KMS-11 (cell line): ENCODE data around the gene KRTAP2-1.

ENCODE experiments used
- H2AFZ ChIP-seq: fragments of 200-600 bp; sonication (generic); 2 replicates; pipeline ENCODE4 v1.6.1; 2016; ENCODE audit warnings: antibody characterized with exemption, mixed run types, low read depth
- H3K27ac ChIP-seq: fragments of 200-600 bp; sonication (generic); 2 replicates; pipeline ENCODE4 v1.6.1; 2016; ENCODE audit warnings: mild to moderate bottlenecking, mixed run types
- H3K27me3 ChIP-seq: fragments of 200-600 bp; sonication (generic); 2 replicates; pipeline ENCODE4 v1.6.1; 2017; ENCODE audit warnings: mild to moderate bottlenecking, low read depth, mixed run types, moderate library complexity; ENCODE audit not compliant: insufficient read depth
- H3K36me3 ChIP-seq: fragments of 200-600 bp; sonication (generic); 2 replicates; pipeline ENCODE4 v1.6.1; 2017; ENCODE audit warnings: mild to moderate bottlenecking, mixed run types; ENCODE audit not compliant: insufficient read depth
- H3K4me1 ChIP-seq: fragments of 200-600 bp; sonication (generic); 2 replicates; pipeline ENCODE4 v1.6.1; 2016; ENCODE audit warnings: mild to moderate bottlenecking, low read depth, mixed run types; ENCODE audit not compliant: poor library complexity, severe bottlenecking
- H3K4me2 ChIP-seq: fragments of 200-600 bp; sonication (generic); 2 replicates; pipeline ENCODE4 v1.7.0; 2016; ENCODE audit warnings: mild to moderate bottlenecking, mixed run types
- H3K4me3 ChIP-seq: fragments of 200-600 bp; sonication (generic); IDR thresholded peaks from 2 replicates; pipeline ENCODE4 v1.6.1; 2017; ENCODE audit warnings: low read depth, low read length, mixed read lengths; ENCODE audit not compliant: insufficient read depth
- H3K79me2 ChIP-seq: fragments of 200-600 bp; sonication (generic); 2 replicates; pipeline ENCODE4 v1.6.1; 2016; ENCODE audit warnings: low read depth, mixed run types; ENCODE audit not compliant: insufficient read depth
- H3K9ac ChIP-seq: fragments of 200-600 bp; sonication (generic); 2 replicates; pipeline ENCODE4 v1.6.1; 2016; ENCODE audit warnings: mild to moderate bottlenecking, mixed run types
- H4K20me1 ChIP-seq: fragments of 200-600 bp; sonication (generic); 2 replicates; pipeline ENCODE4 v1.6.1; 2016; ENCODE audit warnings: mild to moderate bottlenecking, mixed run types; ENCODE audit not compliant: insufficient read depth
- TF ChIP-seq, protein P1 (sequence below): fragments of 200-600 bp; sonication (generic); conservative IDR thresholded peaks from 2 replicates; pipeline ENCODE4 v1.6.1; 2017; ENCODE audit warnings: low read depth, mild to moderate bottlenecking, antibody characterized with exemption, low read length, moderate library complexity, mixed read lengths

The KRTAP2-1 gene

GRCh38 chr17:41009301-41009760 lies 37.8 kb downstream of the KRTAP2-1 start:
- Histone ChIP-seq H3K79me2 (no peaks in the 10 kb centered on the region), H3K4me2 (no peak overlapping the region)

GRCh38 chr17:41008811-41009210 lies 38.3 kb downstream of the KRTAP2-1 start, which contains the start of gene KRTAP3-1:
KRTAP3-1 (minus strand) TSS chr17:41009128; CDS start chr17:41009074, 54 bp downstream.
- no peak within 1 kb of the TSS for H3K27ac ChIP-seq
- H3K4me2 ChIP-seq = no peak within 1 kb of the TSS
- H3K36me3 ChIP-seq = no peaks in the 10 kb centered on the region

More at GRCh38 chr17:41009301-41009760, 37.8 kb downstream of the KRTAP2-1 start:
- H3K9ac ChIP-seq = no peak overlapping the region
- no peaks in the 10 kb centered on the region for H3K4me1 ChIP-seq
- no peaks in the 10 kb centered on the region for H3K27me3 ChIP-seq
- H2AFZ ChIP-seq = no peak overlapping the region
- H4K20me1 ChIP-seq = no peaks in the 10 kb centered on the region
- no peaks in the 10 kb centered on the region for H3K36me3 ChIP-seq
- H3K4me3 ChIP-seq = no peak overlapping the region
- TF ChIP-seq, protein P1, sequence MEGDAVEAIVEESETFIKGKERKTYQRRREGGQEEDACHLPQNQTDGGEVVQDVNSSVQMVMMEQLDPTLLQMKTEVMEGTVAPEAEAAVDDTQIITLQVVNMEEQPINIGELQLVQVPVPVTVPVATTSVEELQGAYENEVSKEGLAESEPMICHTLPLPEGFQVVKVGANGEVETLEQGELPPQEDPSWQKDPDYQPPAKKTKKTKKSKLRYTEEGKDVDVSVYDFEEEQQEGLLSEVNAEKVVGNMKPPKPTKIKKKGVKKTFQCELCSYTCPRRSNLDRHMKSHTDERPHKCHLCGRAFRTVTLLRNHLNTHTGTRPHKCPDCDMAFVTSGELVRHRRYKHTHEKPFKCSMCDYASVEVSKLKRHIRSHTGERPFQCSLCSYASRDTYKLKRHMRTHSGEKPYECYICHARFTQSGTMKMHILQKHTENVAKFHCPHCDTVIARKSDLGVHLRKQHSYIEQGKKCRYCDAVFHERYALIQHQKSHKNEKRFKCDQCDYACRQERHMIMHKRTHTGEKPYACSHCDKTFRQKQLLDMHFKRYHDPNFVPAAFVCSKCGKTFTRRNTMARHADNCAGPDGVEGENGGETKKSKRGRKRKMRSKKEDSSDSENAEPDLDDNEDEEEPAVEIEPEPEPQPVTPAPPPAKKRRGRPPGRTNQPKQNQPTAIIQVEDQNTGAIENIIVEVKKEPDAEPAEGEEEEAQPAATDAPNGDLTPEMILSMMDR = no peak
- H3K27ac ChIP-seq = no peak overlapping the region

DNA sequence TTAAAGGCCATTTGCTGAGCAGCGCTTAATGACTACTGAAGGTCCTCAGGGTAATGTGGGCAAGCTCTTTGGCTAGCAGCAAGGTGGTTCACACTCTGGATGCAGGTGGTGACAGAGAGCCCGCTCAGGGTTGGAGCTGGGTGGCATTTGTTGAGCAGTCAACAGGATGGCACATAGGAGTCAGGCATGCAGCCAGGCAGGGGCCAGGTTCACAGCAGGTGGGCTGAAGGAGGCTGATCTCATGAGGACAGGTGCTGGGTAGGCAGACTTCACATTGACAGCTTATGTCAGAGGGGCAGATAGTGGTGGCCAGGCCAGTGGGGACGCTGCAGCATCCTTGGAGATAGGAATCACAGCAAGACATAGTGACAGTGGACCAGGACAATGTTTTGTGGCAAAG lies 42.7 kb downstream of the KRTAP2-1 start:
- H3K4me3 ChIP-seq = no peak overlapping the region
- H3K4me1 ChIP-seq = no peaks in the 10 kb centered on the region
- no peak overlapping the region for H3K4me2 ChIP-seq
- H4K20me1 ChIP-seq = no peaks in the 10 kb centered on the region
- TF ChIP-seq, protein P1 = no peak
- no peaks in the 10 kb centered on the region for H3K27me3 ChIP-seq
- no peaks in the 10 kb centered on the region for H3K36me3 ChIP-seq
- no peaks in the 10 kb centered on the region for H3K79me2 ChIP-seq
- no peak overlapping the region for H2AFZ ChIP-seq
- H3K27ac ChIP-seq = no peak overlapping the region
- no peak overlapping the region for H3K9ac ChIP-seq

More at GRCh38 chr17:41008811-41009210, 38.3 kb downstream of the KRTAP2-1 start, which contains the start of gene KRTAP3-1:
- Histone ChIP-seq H3K4me1 (no peaks in the 10 kb centered on the region), H3K9ac (no peak within 1 kb of the TSS), H2AFZ (no peak within 1 kb of the TSS), H3K79me2 (no peaks in the 10 kb centered on the region), H3K27me3 (no peaks in the 10 kb centered on the region), H3K4me3 (no peak within 1 kb of the TSS), H4K20me1 (no peaks in the 10 kb centered on the region)
- TF ChIP-seq, protein P1 = no peak

GRCh38 chr17:41003926-41004325 lies 43.2 kb downstream of the KRTAP2-1 start:
- no peaks in the 10 kb centered on the region for H3K4me1 ChIP-seq
- no peaks in the 10 kb centered on the region for H3K79me2 ChIP-seq
- no peak overlapping the region for H2AFZ ChIP-seq
- H3K4me3 ChIP-seq = no peak overlapping the region
- no peak overlapping the region for H3K9ac ChIP-seq
- no peaks in the 10 kb centered on the region for H3K36me3 ChIP-seq
- no peaks in the 10 kb centered on the region for H4K20me1 ChIP-seq
- H3K27ac ChIP-seq = no peak overlapping the region
- H3K4me2 ChIP-seq = no peak overlapping the region
- H3K27me3 ChIP-seq = no peaks in the 10 kb centered on the region
- TF ChIP-seq, protein P1 = no peak
